ENCODE measurements around the gene LINC00305. TPM values are rescaled to one million over a fixed set of nuclear protein-coding genes. Genes with fewer than 3 reads are reported as not detected.

LINC00305 gene
- total RNA-seq (not detected), polyA plus RNA-seq (not detected)

GRCh38 chr18:64148988-64149387 lies at the start of gene LINC00305:
Gene LINC00305 (minus strand): TSS chr18:64149088.
- H3K27ac Mint-ChIP-seq = no peak within 1 kb of the TSS
- Histone ChIP-seq H3K27me3 (ENCODE audit: insufficient read depth, low read length) (no peaks in the 10 kb centered on the region), H3K4me3 (ENCODE audit: low read length in 2 of 2) (no peak within 1 kb of the TSS), H3K4me1 (ENCODE audit: insufficient read depth, low read length) (no peaks in the 10 kb centered on the region), H3K27ac (ENCODE audit: low read depth, low read length) (no peak within 1 kb of the TSS), H3K36me3 (ENCODE audit: insufficient read depth, low read length) (no peaks in the 10 kb centered on the region), H3K9me3 (ENCODE audit: control insufficient read depth in 1 of 2, low read length in 2 of 2) (no peaks in the 10 kb centered on the region)
- H3K4me1 Mint-ChIP-seq = no peaks in the 10 kb centered on the region
- H3K4me3 Mint-ChIP-seq = no peak within 1 kb of the TSS
- no peaks in the 10 kb centered on the region for H3K27me3 Mint-ChIP-seq
- CTCF ChIA-PET (ENCODE audit: partially characterized antibody) = no interaction called here
- DNase-seq = no peak
- H3K36me3 Mint-ChIP-seq = no peaks in the 10 kb centered on the region
- POLR2A ChIA-PET (ENCODE audit: partially characterized antibody) = no interaction called here
- H3K9me3 Mint-ChIP-seq = no peaks in the 10 kb centered on the region
- intact Hi-C loops (cut with micrococcal nuclease) = no loop called here

- Histone ChIP-seq H3K27me3 (ENCODE audit: insufficient read depth, low read length) (no peaks in the 10 kb centered on the region), H3K36me3 (ENCODE audit: insufficient read depth, low read length) (no peaks in the 10 kb centered on the region), H3K4me3 (ENCODE audit: low read length in 2 of 2) (no peak overlapping the region), H3K4me1 (ENCODE audit: insufficient read depth, low read length) (no peaks in the 10 kb centered on the region), H3K9me3 (ENCODE audit: control insufficient read depth in 1 of 2, low read length in 2 of 2) (no peaks in the 10 kb centered on the region), H3K27ac (ENCODE audit: low read depth, low read length) (no peak overlapping the region)
- no peaks in the 10 kb centered on the region for H3K27me3 Mint-ChIP-seq
- ChIA-PET CTCF (ENCODE audit: partially characterized antibody) (no interaction called here), POLR2A (ENCODE audit: partially characterized antibody) (no interaction called here)
- no peak for DNase-seq
- H3K4me3 Mint-ChIP-seq = no peak overlapping the region
- H3K4me1 Mint-ChIP-seq = no peaks in the 10 kb centered on the region
- intact Hi-C loops (cut with micrococcal nuclease) = loop anchor here (10.0 kb wide), 1 partner anchor 56 kb away; no protein-coding TSS in a partner anchor
- no peak overlapping the region for H3K27ac Mint-ChIP-seq
- H3K36me3 Mint-ChIP-seq = no peaks in the 10 kb centered on the region
- peaks cover 0 to 2% (median 0%) of the 10 kb centered on the region in 8 donors for H3K9me3 Mint-ChIP-seq
Observed at GRCh38 chr18:64191069-64191468, 42.2 kb upstream of the LINC00305 start.

- Histone ChIP-seq H3K36me3 (ENCODE audit: insufficient read depth, low read length) (no peaks in the 10 kb centered on the region), H3K4me3 (ENCODE audit: low read length in 2 of 2) (no peak overlapping the region), H3K4me1 (ENCODE audit: insufficient read depth, low read length) (no peaks in the 10 kb centered on the region), H3K27ac (ENCODE audit: low read depth, low read length) (no peak overlapping the region), H3K27me3 (ENCODE audit: insufficient read depth, low read length) (no peaks in the 10 kb centered on the region), H3K9me3 (ENCODE audit: control insufficient read depth in 1 of 2, low read length in 2 of 2) (no peaks in the 10 kb centered on the region)
- intact Hi-C loops (cut with micrococcal nuclease) = no loop called here
- Mint-ChIP-seq H3K36me3 (no peaks in the 10 kb centered on the region), H3K9me3 (peaks cover 0 to 3% (median 0%) of the 10 kb centered on the region in 8 donors), H3K27ac (no peak overlapping the region), H3K4me3 (no peak overlapping the region), H3K27me3 (no peaks in the 10 kb centered on the region), H3K4me1 (no peaks in the 10 kb centered on the region)
- ChIA-PET CTCF (ENCODE audit: partially characterized antibody) (no interaction called here), POLR2A (ENCODE audit: partially characterized antibody) (no interaction called here)
- DNase-seq = no peak
Observed at GRCh38 chr18:64185987-64186386, 37.1 kb upstream of the LINC00305 start.

- H3K27ac ChIP-seq (ENCODE audit: low read depth, low read length) = no peak overlapping the region
- POLR2A ChIA-PET (ENCODE audit: partially characterized antibody) = no interaction called here
Observed at GRCh38 chr18:64183665-64184064, 34.8 kb upstream of the LINC00305 start.

GRCh38 chr18:64180617-64181016 lies 31.7 kb upstream of the LINC00305 start:
- no peak overlapping the region for H3K27ac Mint-ChIP-seq
- H3K4me1 ChIP-seq (ENCODE audit: insufficient read depth, low read length) = no peaks in the 10 kb centered on the region
- no peak for DNase-seq
- no peaks in the 10 kb centered on the region for H3K4me1 Mint-ChIP-seq
- no peaks in the 10 kb centered on the region for H3K27me3 ChIP-seq (ENCODE audit: insufficient read depth, low read length)
- H3K4me3 Mint-ChIP-seq = no peak overlapping the region
- no peak overlapping the region for H3K4me3 ChIP-seq (ENCODE audit: low read length in 2 of 2)
- POLR2A ChIA-PET (ENCODE audit: partially characterized antibody) = no interaction called here
- H3K36me3 ChIP-seq (ENCODE audit: insufficient read depth, low read length) = no peaks in the 10 kb centered on the region
- H3K9me3 Mint-ChIP-seq = peaks cover 0 to 2% (median 0%) of the 10 kb centered on the region in 8 donors
- H3K27ac ChIP-seq (ENCODE audit: low read depth, low read length) = no peak overlapping the region
- no peaks in the 10 kb centered on the region for H3K27me3 Mint-ChIP-seq
- H3K36me3 Mint-ChIP-seq = no peaks in the 10 kb centered on the region
- CTCF ChIA-PET (ENCODE audit: partially characterized antibody) = no interaction called here
- H3K9me3 ChIP-seq (ENCODE audit: control insufficient read depth in 1 of 2, low read length in 2 of 2) = no peaks in the 10 kb centered on the region
- intact Hi-C loops (cut with micrococcal nuclease) = no loop called here

More at GRCh38 chr18:64183665-64184064, 34.8 kb upstream of the LINC00305 start:
- H3K9me3 Mint-ChIP-seq = peaks cover 0 to 3% (median 0%) of the 10 kb centered on the region in 8 donors
- no peak overlapping the region for H3K4me3 Mint-ChIP-seq
- CTCF ChIA-PET (ENCODE audit: partially characterized antibody) = no interaction called here
- H3K36me3 Mint-ChIP-seq = no peaks in the 10 kb centered on the region
- no peaks in the 10 kb centered on the region for H3K4me1 Mint-ChIP-seq
- Histone ChIP-seq H3K36me3 (ENCODE audit: insufficient read depth, low read length) (no peaks in the 10 kb centered on the region), H3K4me1 (ENCODE audit: insufficient read depth, low read length) (no peaks in the 10 kb centered on the region), H3K27me3 (ENCODE audit: insufficient read depth, low read length) (no peaks in the 10 kb centered on the region), H3K4me3 (ENCODE audit: low read length in 2 of 2) (no peak overlapping the region), H3K9me3 (ENCODE audit: control insufficient read depth in 1 of 2, low read length in 2 of 2) (no peaks in the 10 kb centered on the region)
- intact Hi-C loops (cut with micrococcal nuclease) = no loop called here
- no peaks in the 10 kb centered on the region for H3K27me3 Mint-ChIP-seq
- DNase-seq = no peak
- no peak overlapping the region for H3K27ac Mint-ChIP-seq

GRCh38 chr18:64180171-64180570 lies 31.3 kb upstream of the LINC00305 start:
- H3K36me3 ChIP-seq (ENCODE audit: insufficient read depth, low read length) = no peaks in the 10 kb centered on the region
- Mint-ChIP-seq H3K27ac (no peak overlapping the region), H3K9me3 (peaks cover 0 to 2% (median 0%) of the 10 kb centered on the region in 8 donors), H3K36me3 (no peaks in the 10 kb centered on the region), H3K27me3 (no peaks in the 10 kb centered on the region), H3K4me3 (no peak overlapping the region), H3K4me1 (no peaks in the 10 kb centered on the region)
- intact Hi-C loops (cut with micrococcal nuclease) = no loop called here
- H3K27ac ChIP-seq (ENCODE audit: low read depth, low read length) = no peak overlapping the region
- POLR2A ChIA-PET (ENCODE audit: partially characterized antibody) = no interaction called here
- CTCF ChIA-PET (ENCODE audit: partially characterized antibody) = no interaction called here
- H3K4me3 ChIP-seq (ENCODE audit: low read length in 2 of 2) = no peak overlapping the region
- H3K27me3 ChIP-seq (ENCODE audit: insufficient read depth, low read length) = no peaks in the 10 kb centered on the region
- no peaks in the 10 kb centered on the region for H3K4me1 ChIP-seq (ENCODE audit: insufficient read depth, low read length)
- no peak for DNase-seq
- no peaks in the 10 kb centered on the region for H3K9me3 ChIP-seq (ENCODE audit: control insufficient read depth in 1 of 2, low read length in 2 of 2)

GRCh38 chr18:64179556-64180080 lies 30.7 kb upstream of the LINC00305 start:
- no peaks in the 10 kb centered on the region for H3K4me1 Mint-ChIP-seq
- no peak overlapping the region for H3K4me3 ChIP-seq (ENCODE audit: low read length in 2 of 2)
- ChIA-PET CTCF (ENCODE audit: partially characterized antibody) (no interaction called here), POLR2A (ENCODE audit: partially characterized antibody) (no interaction called here)
- no peaks in the 10 kb centered on the region for H3K27me3 Mint-ChIP-seq
- no peak overlapping the region for H3K27ac Mint-ChIP-seq
- no peaks in the 10 kb centered on the region for H3K36me3 Mint-ChIP-seq
- intact Hi-C loops (cut with micrococcal nuclease) = no loop called here
- no peak overlapping the region for H3K4me3 Mint-ChIP-seq
- H3K9me3 Mint-ChIP-seq = peaks cover 0 to 2% (median 0%) of the 10 kb centered on the region in 8 donors
- no peaks in the 10 kb centered on the region for H3K9me3 ChIP-seq (ENCODE audit: control insufficient read depth in 1 of 2, low read length in 2 of 2)
- no peaks in the 10 kb centered on the region for H3K27me3 ChIP-seq (ENCODE audit: insufficient read depth, low read length)
- H3K27ac ChIP-seq (ENCODE audit: low read depth, low read length) = no peak overlapping the region
- H3K4me1 ChIP-seq (ENCODE audit: insufficient read depth, low read length) = no peaks in the 10 kb centered on the region
- H3K36me3 ChIP-seq (ENCODE audit: insufficient read depth, low read length) = no peaks in the 10 kb centered on the region
- no peak for DNase-seq

GRCh38 chr18:64178860-64179259 lies 30.0 kb upstream of the LINC00305 start:
- Histone ChIP-seq H3K9me3 (ENCODE audit: control insufficient read depth in 1 of 2, low read length in 2 of 2) (no peaks in the 10 kb centered on the region), H3K27ac (ENCODE audit: low read depth, low read length) (no peak overlapping the region), H3K36me3 (ENCODE audit: insufficient read depth, low read length) (no peaks in the 10 kb centered on the region), H3K4me3 (ENCODE audit: low read length in 2 of 2) (no peak overlapping the region), H3K27me3 (ENCODE audit: insufficient read depth, low read length) (no peaks in the 10 kb centered on the region), H3K4me1 (ENCODE audit: insufficient read depth, low read length) (no peaks in the 10 kb centered on the region)
- Mint-ChIP-seq H3K27ac (no peak overlapping the region), H3K4me3 (no peak overlapping the region), H3K27me3 (no peaks in the 10 kb centered on the region), H3K9me3 (peaks cover 0 to 2% (median 0%) of the 10 kb centered on the region in 8 donors), H3K4me1 (no peaks in the 10 kb centered on the region), H3K36me3 (no peaks in the 10 kb centered on the region)
- no peak for DNase-seq
- ChIA-PET POLR2A (ENCODE audit: partially characterized antibody) (no interaction called here), CTCF (ENCODE audit: partially characterized antibody) (no interaction called here)
- intact Hi-C loops (cut with micrococcal nuclease) = no loop called here

All from CD4-positive, alpha-beta memory T cell (primary cell).